Neural progenitor cell (in vitro differentiated cells): ENCODE data around the gene CCSER1.

ENCODE experiments used
- CTCF ChIP-seq: fragments of 200-600 bp; sonication (generic); IDR thresholded peaks from 2 replicates; pipeline ENCODE4 v1.5.1; 2017; ENCODE audit warnings: antibody characterized with exemption, mild to moderate bottlenecking
- EZH2 ChIP-seq: fragments of 200-600 bp; sonication (generic); IDR thresholded peaks from 2 replicates; pipeline ENCODE4 v1.6.1; 2017; ENCODE audit warnings: antibody characterized with exemption, mild to moderate bottlenecking, moderate library complexity

DNA sequence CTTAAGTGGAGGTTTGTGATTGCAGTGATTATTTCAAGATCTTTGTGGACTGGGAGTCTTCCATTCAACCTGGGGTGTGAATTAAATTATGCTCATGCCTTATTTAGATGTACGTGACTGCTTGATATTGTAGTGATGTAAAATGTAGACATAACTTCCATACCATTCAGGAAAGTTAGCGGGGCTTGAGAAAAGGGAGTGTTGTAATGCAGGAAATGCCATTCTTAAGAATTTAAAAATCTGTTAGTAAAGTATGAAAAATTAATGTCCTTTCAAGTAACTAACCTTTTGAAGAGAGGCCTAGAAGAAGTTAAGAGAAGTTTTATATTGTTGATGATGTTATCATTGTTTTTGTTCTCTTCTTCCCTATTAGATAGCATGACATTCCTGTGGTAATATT lies 318.2 kb downstream of the CCSER1 start:
- TF ChIP-seq CTCF = no peak
- TF ChIP-seq EZH2 = no peak
